Lower leg skin (tissue), 4 donors: Measurements from ENCODE around the gene MSRB3. TPM values are rescaled to one million over a fixed set of nuclear protein-coding genes. Genes with fewer than 3 reads are reported as not detected.

Source experiments
- DNase-seq, 2 donors: peaks; one replicate each; pipeline ENCODE4 v3.0.0-alpha.2; 2019; ENCODE audit warnings: low spot score in 2 of 2
- H3K4me3 ChIP-seq: fragments of 200-600 bp; sonication (generic); 2 replicates; pipeline ENCODE4 v1.5.1; 2017; ENCODE audit warnings: mild to moderate bottlenecking, low read depth; ENCODE audit not compliant: poor library complexity, severe bottlenecking
- POLR2A ChIP-seq, 2 donors: fragments of 450-650 bp; IDR thresholded peaks; one replicate each; pipeline ENCODE4 v1.6.1; 2016 to 2017; ENCODE audit warnings: antibody characterized with exemption in 2 of 2, mild to moderate bottlenecking in 1 of 2, moderate library complexity in 1 of 2
- WGBS, 2 donors: methylation state at CpG; one replicate each; pipeline ENCODE4 v1.1.5; 2018; 5-methylcytosine and 5-hydroxymethylcytosine counted together
- intact Hi-C: fragments of 100-400 bp; cut with DNase I; formaldehyde crosslinking; loops from one replicate; pipeline ENCODE4 v1.15.0; 2023; ENCODE audit warnings: low total_unique reads
- total RNA-seq, 4 donors: library from RNA; depleted of rRNA; stranded (reverse); fragments of >200 nt; gene quantifications; one replicate each; pipeline ENCODE4 v1.1.0, GENCODE V29; 2016
- TF ChIP-seq, protein P1 (sequence below), 3 donors: fragments of 450-650 bp; IDR thresholded peaks; one replicate each; pipeline ENCODE4 v1.5.1; 2016; ENCODE audit warnings: antibody characterized with exemption in 3 of 3, mild to moderate bottlenecking in 3 of 3, moderate library complexity in 2 of 3

MSRB3 gene
- total RNA-seq, 4 donors from 2014 or later, result 6.1 to 16.6 (median 7.9) TPM

DNA sequence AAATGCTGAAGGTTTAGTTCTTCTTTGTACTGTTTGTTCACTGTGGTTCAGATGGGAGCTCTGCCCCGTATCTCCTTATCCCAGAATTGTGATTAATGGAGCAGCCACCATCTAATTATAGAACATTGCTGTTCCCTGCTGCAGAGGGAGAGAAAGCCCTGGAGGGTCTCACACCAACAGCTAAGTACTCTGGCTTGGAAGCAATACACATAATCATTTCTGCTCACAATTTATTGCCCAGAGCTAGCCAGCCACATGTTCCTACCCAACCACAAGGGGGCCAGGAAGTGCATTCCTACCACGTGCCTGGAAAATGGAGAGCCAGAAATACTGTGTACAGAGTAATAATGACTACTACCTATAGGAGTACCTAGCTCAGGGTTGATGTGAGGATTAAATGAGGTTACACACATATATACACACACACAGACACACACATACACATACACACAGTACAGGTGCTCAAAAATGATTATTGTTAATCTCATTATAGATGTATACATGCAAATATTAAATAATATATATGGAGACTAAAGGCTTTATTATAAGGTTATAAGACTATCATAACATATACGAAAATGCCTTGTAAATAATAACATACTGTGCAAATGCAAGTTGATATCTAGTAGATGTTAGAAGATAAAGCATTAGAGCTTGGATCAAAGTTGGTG is 22.3 kb downstream of the MSRB3 start:
- DNase-seq, result no peak
- intact Hi-C loops, result no loop called here
- no peak overlapping the region for H3K4me3 ChIP-seq
- 52 to 53% methylated on average over 3 of the region's 3 CpGs for WGBS, 2 donors
- TF ChIP-seq POLR2A (IDR thresholded peaks at IDR 0.05), result no peak
- TF ChIP-seq, protein P1, sequence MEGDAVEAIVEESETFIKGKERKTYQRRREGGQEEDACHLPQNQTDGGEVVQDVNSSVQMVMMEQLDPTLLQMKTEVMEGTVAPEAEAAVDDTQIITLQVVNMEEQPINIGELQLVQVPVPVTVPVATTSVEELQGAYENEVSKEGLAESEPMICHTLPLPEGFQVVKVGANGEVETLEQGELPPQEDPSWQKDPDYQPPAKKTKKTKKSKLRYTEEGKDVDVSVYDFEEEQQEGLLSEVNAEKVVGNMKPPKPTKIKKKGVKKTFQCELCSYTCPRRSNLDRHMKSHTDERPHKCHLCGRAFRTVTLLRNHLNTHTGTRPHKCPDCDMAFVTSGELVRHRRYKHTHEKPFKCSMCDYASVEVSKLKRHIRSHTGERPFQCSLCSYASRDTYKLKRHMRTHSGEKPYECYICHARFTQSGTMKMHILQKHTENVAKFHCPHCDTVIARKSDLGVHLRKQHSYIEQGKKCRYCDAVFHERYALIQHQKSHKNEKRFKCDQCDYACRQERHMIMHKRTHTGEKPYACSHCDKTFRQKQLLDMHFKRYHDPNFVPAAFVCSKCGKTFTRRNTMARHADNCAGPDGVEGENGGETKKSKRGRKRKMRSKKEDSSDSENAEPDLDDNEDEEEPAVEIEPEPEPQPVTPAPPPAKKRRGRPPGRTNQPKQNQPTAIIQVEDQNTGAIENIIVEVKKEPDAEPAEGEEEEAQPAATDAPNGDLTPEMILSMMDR (IDR thresholded peaks at IDR 0.05), result no peak

DNA sequence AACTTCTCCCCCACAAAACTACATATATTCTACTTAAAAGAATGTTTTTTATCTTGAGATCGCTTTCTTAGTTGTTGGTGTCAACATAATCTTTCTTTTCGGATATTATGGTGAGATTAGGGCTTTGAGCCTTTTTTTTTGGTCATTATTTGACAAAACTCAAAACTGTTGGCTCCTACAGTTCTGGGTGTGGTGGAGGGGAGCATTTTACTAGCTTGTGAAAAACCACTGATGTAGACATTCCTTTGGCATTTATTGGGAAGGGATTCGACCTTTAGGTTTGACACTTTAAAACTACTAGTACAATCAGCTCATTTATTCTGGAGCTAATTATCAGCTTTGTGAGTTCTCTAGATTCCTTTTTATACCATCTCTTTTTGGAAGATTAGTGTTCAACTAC is 24.4 kb downstream of the MSRB3 start:
- 54 to 63% methylated on average over 3 of the region's 3 CpGs for WGBS, 2 donors
- DNase-seq, result no peak
- intact Hi-C loops, result no loop called here
- H3K4me3 ChIP-seq, result no peak overlapping the region
- TF ChIP-seq POLR2A (IDR thresholded peaks at IDR 0.05), result no peak
- TF ChIP-seq, protein P1 (IDR thresholded peaks at IDR 0.05), result no peak

DNA sequence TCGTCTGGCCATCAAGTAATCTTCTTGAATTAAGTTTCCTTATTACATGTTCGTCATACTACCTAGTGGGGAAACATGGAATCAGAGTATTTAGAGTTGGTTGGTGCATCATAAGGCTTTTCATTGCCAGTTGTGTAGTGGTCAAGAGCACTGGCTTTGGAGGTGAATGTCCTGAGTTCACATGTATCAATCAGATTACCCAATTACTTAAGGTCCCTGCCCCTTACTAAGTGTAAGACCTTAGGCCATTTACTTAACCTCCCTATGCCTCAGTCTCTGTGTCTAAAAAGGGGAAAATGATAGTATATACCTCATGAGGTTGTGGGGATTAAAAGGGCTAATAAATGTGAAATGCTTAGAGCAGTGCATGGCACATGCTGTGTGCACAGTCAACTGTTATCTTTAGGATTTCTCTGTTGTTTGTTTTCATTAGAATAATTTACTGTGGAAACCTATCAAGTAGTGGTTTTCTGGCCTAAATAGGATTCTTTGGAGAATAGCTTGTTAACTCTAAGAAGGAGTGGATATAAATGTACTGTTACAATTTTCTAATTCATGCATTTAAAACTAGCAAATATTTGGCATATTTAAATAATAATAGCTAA is 27.0 kb downstream of the MSRB3 start:
- H3K4me3 ChIP-seq, result no peak overlapping the region
- no peak for DNase-seq
- 86 to 91% methylated on average over 2 of the region's 2 CpGs for WGBS, 2 donors
- TF ChIP-seq, protein P1 (IDR thresholded peaks at IDR 0.05), result no peak
- no peak for TF ChIP-seq POLR2A (IDR thresholded peaks at IDR 0.05)
- intact Hi-C loops, result no loop called here

DNA sequence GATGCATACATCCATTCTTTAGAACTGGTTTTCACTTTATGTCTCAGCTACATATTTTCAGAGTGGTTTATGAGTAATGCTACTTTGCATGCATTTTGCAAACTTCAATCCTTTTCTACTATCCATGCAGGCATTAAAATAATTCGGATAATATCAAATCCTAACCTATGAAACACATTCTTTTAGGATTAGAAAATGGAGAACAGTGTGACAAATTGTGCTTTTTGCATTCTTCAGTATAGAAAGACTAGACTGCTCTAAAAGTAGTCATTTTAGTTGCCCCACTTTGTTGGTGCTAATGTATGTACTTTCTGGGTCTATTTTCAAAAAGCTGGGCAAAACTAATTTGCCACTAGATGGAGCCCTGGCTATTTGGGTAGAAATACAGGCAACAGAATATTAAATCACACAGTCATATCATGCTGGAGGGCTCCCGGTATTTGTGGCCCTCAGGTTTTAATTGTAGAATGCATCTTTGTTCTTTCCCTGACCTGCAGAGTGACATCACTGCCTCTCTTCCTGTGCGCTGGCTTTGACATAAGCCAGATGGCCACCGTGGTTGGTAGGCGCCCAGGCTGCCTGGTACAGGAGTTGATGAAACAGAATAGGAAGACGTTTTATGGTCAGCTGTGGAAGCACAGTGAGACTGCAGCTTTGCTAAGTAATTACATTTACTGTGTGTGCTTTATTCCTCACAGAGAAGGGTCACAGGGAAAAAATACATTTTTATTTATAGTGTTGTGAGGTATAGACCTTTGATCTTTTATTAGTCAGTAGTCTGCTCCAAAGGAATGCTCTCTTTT is 28.1 kb downstream of the MSRB3 start:
- WGBS, 2 donors, result 46 to 53% methylated on average over 6 of the region's 6 CpGs
- intact Hi-C loops, result no loop called here

DNA sequence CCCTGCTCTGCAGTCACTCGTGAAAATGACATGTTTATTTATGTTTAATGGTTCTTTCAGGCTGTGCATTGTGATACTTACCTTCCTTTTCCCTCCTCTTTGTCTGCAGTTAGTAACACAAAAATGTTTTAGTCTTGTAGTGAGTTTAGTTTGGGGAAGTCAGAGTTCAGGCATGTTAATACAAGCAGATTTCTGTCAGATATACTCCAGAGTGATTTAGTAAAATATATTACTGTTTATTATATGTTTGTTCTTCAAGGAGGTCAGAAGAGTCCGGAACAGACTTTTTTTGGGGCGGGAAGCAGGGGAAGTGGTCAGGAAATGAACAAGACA is 28.7 kb downstream of the MSRB3 start:
- intact Hi-C loops, result no loop called here
- H3K4me3 ChIP-seq, result no peak overlapping the region
- no peak for DNase-seq
- WGBS, 2 donors, result 42 to 45% methylated on average over 3 of the region's 3 CpGs
- TF ChIP-seq POLR2A (IDR thresholded peaks at IDR 0.05), result no peak
- TF ChIP-seq, protein P1 (IDR thresholded peaks at IDR 0.05), result no peak

More for the DNA sequence above, 28.1 kb downstream of the MSRB3 start:
- DNase-seq, result no peak
- TF ChIP-seq, protein P1 (IDR thresholded peaks at IDR 0.05), result no peak
- TF ChIP-seq POLR2A (IDR thresholded peaks at IDR 0.05), result no peak
- no peak overlapping the region for H3K4me3 ChIP-seq
